Measurements from ENCODE around the gene PRDM16.

- TF ChIP-seq POLR2A (IDR thresholded peaks at IDR 0.05; ENCODE audit: low read length) (no peak), GATA1 (IDR thresholded peaks at IDR 0.05; ENCODE audit: low read depth, low read length) (no peak)
Observed at GRCh38 chr1:3050603-3051002, 18.4 kb upstream of the PRDM16 start.

Data from erythroblast (primary cell).